Stimulated activated CD4-positive, alpha-beta T cell treated with anti-CD3 and anti-CD28 coated beads, Interleukin-15, amount 100 ng/mL, for 24 hours (primary cell): ENCODE results near the gene ARIH1.
"Not testable (repeated sequence)": the region's sequence is repeated elsewhere in the genome, so short reads cannot be mapped to it uniquely, and the experiment has no call there.

Experiments used
- DNase-seq: peaks from one replicate; pipeline ENCODE4 v3.0.0-alpha.2; 2020

ARIH1 gene

GRCh38 chr15:72614810-72615532, 140.8 kb downstream of the ARIH1 start:
- no peak for DNase-seq

DNA sequence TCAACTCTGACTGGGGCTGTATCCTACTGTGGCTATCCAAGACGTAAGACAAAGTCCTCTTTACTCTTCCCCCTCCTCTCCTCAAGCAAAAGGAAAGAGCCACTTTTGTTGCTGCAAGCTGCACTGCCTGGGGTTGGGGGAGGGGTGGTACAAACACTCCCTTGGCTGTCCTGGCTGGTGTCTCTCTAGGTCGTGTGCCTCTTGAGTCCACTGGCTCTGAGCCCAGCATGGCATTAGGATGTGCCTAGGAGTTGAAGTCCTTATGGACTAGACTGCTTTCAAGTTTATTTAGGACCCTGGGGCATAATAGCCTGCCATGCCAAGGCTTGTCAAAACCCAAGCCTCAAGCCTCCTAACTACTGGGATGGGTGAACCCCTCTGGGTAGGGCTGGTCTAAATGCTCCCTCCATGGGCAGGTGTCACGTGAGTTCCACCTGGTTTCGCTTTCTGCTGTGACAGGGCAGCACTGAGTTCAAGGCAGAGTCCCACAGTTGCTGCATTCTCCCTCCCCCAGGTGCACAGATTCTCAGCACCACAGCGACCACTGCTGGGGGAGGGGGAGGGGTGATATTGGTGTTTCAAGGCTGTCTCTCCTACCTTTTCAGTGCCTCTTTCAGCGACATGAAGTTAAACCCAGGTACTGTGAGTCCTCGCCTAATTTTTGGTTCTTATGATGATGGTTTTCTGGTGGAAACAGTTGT, 141.6 kb downstream of the ARIH1 start:
- DNase-seq = peak; percentile 13

GRCh38 chr15:72616491-72617210, 142.5 kb downstream of the ARIH1 start:
- no peak for DNase-seq

GRCh38 chr15:72623854-72624253, 149.7 kb downstream of the ARIH1 start:
- DNase-seq = not testable (repeated sequence)

GRCh38 chr15:72626153-72626552, 152.0 kb downstream of the ARIH1 start:
- not testable (repeated sequence) for DNase-seq

DNA sequence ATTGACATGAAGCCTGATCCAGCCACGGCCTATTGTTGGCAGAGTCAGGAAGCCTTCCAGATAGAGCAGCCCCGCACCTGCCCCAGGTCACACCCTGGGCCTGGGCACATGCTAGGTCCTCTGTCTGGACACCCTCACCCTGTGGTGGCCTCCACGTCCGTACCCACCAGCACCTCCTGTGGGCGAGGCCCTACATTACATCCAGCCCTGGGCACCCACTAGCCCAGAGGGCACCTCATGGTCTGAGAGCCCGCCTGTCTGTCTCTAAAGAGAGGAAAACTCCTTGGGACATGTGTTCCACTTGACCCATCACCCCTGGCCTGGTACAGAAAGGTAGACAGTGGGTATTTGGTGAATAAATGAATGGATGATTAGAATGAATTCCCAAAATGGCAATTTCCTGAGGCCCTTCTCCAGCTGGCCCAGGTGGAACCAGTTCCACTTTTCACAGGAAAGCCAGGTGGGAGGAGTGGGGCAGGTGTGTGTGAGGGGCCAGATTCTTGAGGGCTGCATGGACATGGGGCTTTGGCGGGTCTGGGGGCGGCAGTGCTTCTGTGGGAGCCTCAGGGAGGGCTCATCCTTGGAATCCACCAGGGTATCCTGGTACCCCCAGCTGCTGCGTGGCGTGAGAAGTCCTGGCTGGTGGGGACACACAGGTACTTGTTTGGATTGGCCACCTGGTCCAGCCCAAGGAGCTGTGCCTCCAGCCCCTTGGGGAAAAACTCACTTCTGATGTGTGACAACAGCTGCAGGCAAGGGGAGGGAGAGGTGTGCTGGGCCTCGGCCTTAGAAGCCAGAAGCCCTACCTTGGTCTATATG, 154.3 kb downstream of the ARIH1 start:
- peak; percentile 19 for DNase-seq

GRCh38 chr15:72629068-72629570, 155.0 kb downstream of the ARIH1 start:
- not testable (repeated sequence) for DNase-seq

- peak; percentile 77 for DNase-seq
These were observed 162.6 kb downstream of the ARIH1 start for GRCh38 chr15:72636519-72637282.

GRCh38 chr15:72639759-72640483, 165.8 kb downstream of the ARIH1 start:
- not testable (repeated sequence) for DNase-seq

GRCh38 chr15:72642271-72642670, 168.1 kb downstream of the ARIH1 start:
- not testable (repeated sequence) for DNase-seq

DNA sequence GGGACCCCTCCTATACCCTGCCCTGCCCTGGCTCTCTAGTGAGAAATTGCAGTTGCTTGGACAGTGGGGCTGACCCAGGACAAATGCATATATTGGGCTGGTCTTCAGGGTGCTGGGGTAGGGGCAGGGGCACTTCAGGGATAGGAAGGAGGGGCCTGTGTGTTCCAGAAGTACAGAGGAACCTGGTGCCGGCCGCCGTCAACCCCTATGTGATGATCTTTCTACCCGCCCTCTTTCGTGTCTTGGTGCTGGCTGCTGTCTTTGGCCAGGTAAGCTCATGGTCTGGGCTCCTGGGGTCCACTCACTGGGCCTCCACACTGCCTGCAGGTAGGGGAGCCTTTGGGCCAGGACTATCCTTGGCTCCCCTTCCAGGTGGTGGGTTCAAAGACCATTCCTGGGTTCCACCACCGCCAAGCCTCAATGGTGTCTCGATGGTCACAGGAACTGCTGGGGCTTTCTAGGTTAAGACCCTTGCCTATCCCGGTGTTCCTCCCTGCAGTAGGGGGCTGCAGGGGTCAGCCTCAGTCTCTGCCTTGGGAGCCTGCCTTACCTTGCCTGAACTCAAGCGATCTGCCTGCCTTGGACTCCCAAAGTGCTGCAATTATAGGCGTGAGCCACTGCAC, 174.6 kb downstream of the ARIH1 start:
- not testable (repeated sequence) for DNase-seq
